Karpas-422 (cell line): ENCODE results near the gene EFNA5. TPM values are rescaled to one million over a fixed set of nuclear protein-coding genes. Genes with fewer than 3 reads are reported as not detected.

ENCODE experiments used
- DNase-seq: peaks from one replicate; pipeline ENCODE4 v3.0.0-alpha.2; 2015
- H2AFZ ChIP-seq: fragments of 200-600 bp; sonication (generic); 2 replicates; pipeline ENCODE4 v1.6.1; 2014; ENCODE audit warnings: antibody characterized with exemption, low read length, mixed read lengths
- H3K27ac ChIP-seq: fragments of 200-600 bp; sonication (generic); 2 replicates; pipeline ENCODE4 v1.5.1; 2014; ENCODE audit warnings: mild to moderate bottlenecking, low read length, moderate library complexity
- H3K27me3 ChIP-seq: fragments of 200-600 bp; sonication (generic); 2 replicates; pipeline ENCODE4 v1.6.1; 2014; ENCODE audit warnings: low read length, mixed read lengths
- H3K36me3 ChIP-seq: fragments of 200-600 bp; sonication (generic); 2 replicates; pipeline ENCODE4 v1.6.1; 2014; ENCODE audit warnings: low read length, mixed read lengths; ENCODE audit not compliant: insufficient read depth
- H3K4me1 ChIP-seq: fragments of 200-600 bp; sonication (generic); 2 replicates; pipeline ENCODE4 v1.6.1; 2014; ENCODE audit warnings: mild to moderate bottlenecking, low read length, mixed read lengths
- H3K4me2 ChIP-seq: fragments of 200-600 bp; sonication (generic); 2 replicates; pipeline ENCODE4 v1.6.1; 2014; ENCODE audit warnings: low read length, low read depth, mild to moderate bottlenecking; ENCODE audit not compliant: poor library complexity, severe bottlenecking
- H3K4me3 ChIP-seq: fragments of 200-600 bp; sonication (generic); 2 replicates; pipeline ENCODE4 v1.5.1; 2014; ENCODE audit warnings: mild to moderate bottlenecking, antibody characterized with exemption, low read length, mixed read lengths
- H3K79me2 ChIP-seq: fragments of 200-600 bp; sonication (generic); 2 replicates; pipeline ENCODE4 v1.6.1; 2014; ENCODE audit warnings: mild to moderate bottlenecking, low read length, mixed read lengths
- H3K9ac ChIP-seq: fragments of 200-600 bp; sonication (generic); 2 replicates; pipeline ENCODE4 v1.6.0; 2014; ENCODE audit warnings: low read length
- H3K9me2 ChIP-seq: fragments of 200-600 bp; sonication (generic), shearing (Covaris generic); replicated peaks from 2 replicates; pipeline ENCODE4 v1.6.0; 2014; ENCODE audit warnings: mild to moderate bottlenecking, low read length, moderate library complexity; ENCODE audit not compliant: insufficient read depth
- H3K9me3 ChIP-seq: fragments of 300-700, 200-600 bp; sonication (generic); 2 replicates; pipeline ENCODE4 v1.6.1; 2014; ENCODE audit warnings: low read length, mixed read lengths
- H4K20me1 ChIP-seq: fragments of 200-600 bp; sonication (generic); 2 replicates; pipeline ENCODE4 v1.6.1; 2014; ENCODE audit warnings: mild to moderate bottlenecking, antibody characterized with exemption, low read length, low read depth; ENCODE audit not compliant: insufficient read depth
- total RNA-seq: library from RNA; depleted of rRNA; stranded (reverse); fragments of >200 nt; shearing (Covaris generic); gene quantifications from 2 replicates; pipeline ENCODE4 v1.2.3, GENCODE V29; 2014; ENCODE audit warnings: low replicate concordance

The EFNA5 gene
- total RNA-seq, 1 experiment from 2014 or later, result not detected

DNA sequence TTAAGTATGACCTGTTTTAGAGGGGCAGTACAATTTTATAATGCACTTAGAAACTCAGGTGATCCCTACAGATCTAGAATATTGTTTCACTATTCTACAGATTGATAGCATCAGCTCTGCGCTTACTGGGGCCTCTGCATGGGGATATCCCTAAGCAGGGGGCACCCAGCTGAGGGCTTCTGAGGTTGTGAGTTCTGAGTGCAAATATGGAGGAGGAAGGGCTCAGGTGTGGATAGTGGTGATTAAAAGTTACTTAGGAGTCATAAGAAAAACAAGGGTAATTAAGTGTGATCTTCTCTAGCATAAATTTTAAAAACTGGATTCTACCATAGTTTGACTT is 274.4 kb downstream of the EFNA5 start:
- Histone ChIP-seq H3K27me3 (no peaks in the 10 kb centered on the region), H3K9me3 (no peaks in the 10 kb centered on the region), H3K36me3 (no peaks in the 10 kb centered on the region), H3K4me3 (no peak overlapping the region), H3K79me2 (no peaks in the 10 kb centered on the region), H3K4me1 (no peaks in the 10 kb centered on the region), H2AFZ (no peak overlapping the region), H3K9ac (no peak overlapping the region), H3K27ac (no peak overlapping the region), H3K4me2 (no peak overlapping the region), H4K20me1 (no peaks in the 10 kb centered on the region), H3K9me2 (no peaks in the 10 kb centered on the region; the same call in 1 of the 2 replicates)
- no peak for DNase-seq

DNA sequence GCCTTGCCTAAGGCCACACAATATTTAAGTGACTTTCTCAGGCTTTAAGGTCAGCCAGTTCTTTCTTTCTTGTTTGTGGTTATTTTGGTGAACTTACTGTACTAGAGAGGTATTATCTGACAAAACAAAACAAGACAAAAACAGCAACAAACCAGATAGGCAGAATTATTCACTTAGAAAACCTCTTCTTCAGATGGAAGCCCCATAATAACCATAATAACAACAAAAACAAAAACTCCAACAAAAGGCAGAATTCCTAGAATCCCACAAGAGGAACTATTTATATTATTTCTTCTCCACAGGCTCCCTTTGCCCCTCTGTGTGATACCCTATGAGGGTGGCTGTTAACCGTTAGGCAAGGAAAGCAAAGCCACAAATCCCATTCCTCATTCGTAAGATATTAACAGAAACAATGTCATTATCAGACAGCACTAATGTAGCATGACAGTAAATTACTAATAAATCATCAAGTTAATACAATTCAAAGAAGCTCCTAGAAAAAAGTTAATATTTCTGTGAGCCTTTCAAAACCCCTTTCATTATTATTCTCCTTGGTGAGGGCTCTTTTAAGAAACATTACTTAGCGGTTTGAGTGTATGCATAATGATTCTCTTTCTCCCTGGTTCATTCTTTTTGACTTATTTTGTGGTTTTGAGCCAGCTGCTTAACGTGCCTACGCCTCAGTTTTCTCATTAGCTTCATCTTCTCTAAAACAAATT is 274.9 kb downstream of the EFNA5 start:
- Histone ChIP-seq H3K9ac (no peak overlapping the region), H3K4me1 (no peaks in the 10 kb centered on the region), H3K27ac (no peak overlapping the region), H3K79me2 (no peaks in the 10 kb centered on the region), H3K4me3 (no peak overlapping the region), H3K9me3 (no peaks in the 10 kb centered on the region), H3K36me3 (no peaks in the 10 kb centered on the region), H4K20me1 (no peaks in the 10 kb centered on the region), H3K4me2 (no peak overlapping the region), H3K27me3 (no peaks in the 10 kb centered on the region), H2AFZ (no peak overlapping the region), H3K9me2 (no peaks in the 10 kb centered on the region; the same call in 1 of the 2 replicates)
- no peak for DNase-seq

DNA sequence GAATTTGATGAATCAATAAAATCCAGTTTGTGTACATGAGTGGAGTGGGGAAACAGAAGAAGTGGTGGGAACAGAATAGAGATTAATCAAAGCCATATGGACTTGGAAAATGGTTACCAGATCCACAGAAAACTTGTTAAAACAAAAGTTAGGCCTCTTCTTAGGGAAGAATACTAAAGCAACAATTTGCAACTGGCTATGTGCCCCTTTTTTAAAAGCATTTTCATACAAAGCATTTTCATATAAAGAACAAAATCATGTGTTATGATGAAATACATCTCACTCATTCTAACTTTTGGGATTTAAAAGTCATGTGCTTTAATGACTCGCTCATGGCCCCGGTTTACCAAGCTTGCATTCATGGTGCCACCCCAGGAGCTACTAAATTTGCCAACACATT is 276.9 kb downstream of the EFNA5 start:
- Histone ChIP-seq H3K9me3 (no peaks in the 10 kb centered on the region), H3K27me3 (0 out of 2 replicates have a peak, but pooled peaks cover 3% of the 10 kb centered on the region), H3K4me3 (no peak overlapping the region), H3K27ac (no peak overlapping the region), H3K4me2 (no peak overlapping the region), H3K79me2 (no peaks in the 10 kb centered on the region), H3K9me2 (no peaks in the 10 kb centered on the region; the same call in 1 of the 2 replicates), H2AFZ (no peak overlapping the region), H3K9ac (no peak overlapping the region), H3K36me3 (no peaks in the 10 kb centered on the region), H3K4me1 (peaks cover 8% of the 10 kb centered on the region), H4K20me1 (no peaks in the 10 kb centered on the region)
- no peak for DNase-seq

DNA sequence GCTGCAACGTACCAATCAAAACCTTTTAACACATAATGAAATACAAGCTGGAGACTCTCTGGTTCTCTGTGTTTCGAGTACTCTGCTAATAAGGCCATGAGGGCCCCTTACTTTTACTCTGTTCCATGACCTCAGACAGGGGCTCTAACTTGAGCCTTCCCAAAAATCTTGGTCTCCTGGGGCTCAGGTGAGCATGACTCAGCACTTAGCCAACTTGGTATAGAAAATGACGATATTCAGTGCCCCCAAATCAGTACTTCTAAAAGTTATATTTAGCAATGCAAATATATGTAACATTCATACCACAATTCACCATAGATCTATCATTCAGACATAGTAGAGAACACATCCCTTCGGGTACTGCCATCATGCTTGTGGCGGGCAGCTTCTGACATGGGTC is 278.9 kb downstream of the EFNA5 start:
- no peak for DNase-seq
- no peak overlapping the region for H2AFZ ChIP-seq
- no peaks in the 10 kb centered on the region for H3K9me3 ChIP-seq
- H3K4me1 ChIP-seq, result peaks cover 12% of the 10 kb centered on the region
- H3K36me3 ChIP-seq, result no peaks in the 10 kb centered on the region
- no peaks in the 10 kb centered on the region for H4K20me1 ChIP-seq
- H3K79me2 ChIP-seq, result no peaks in the 10 kb centered on the region
- H3K27ac ChIP-seq, result no peak overlapping the region
- H3K9ac ChIP-seq, result no peak overlapping the region
- no peaks in the 10 kb centered on the region; the same call in 1 of the 2 replicates for H3K9me2 ChIP-seq
- H3K27me3 ChIP-seq, result 0 out of 2 replicates have a peak, but pooled peaks cover 3% of the 10 kb centered on the region
- no peak overlapping the region for H3K4me3 ChIP-seq
- H3K4me2 ChIP-seq, result no peak overlapping the region

DNA sequence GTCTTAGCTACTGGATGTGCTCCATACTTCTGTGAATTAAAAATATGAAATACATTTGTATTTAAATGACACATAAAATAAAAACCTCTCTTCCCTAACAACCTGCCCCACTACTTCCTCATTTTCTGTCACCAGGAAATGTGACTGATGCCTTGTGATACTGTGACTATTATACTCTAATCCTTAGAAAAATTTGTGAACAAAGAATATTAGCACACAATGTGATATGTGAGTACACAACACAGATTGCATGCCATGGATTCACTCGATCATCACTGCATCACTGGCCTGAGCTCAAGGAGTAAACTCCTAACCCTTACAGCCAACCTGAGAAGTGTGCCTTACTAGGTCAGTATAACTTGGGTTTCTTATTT is 281.0 kb downstream of the EFNA5 start:
- no peak for DNase-seq
- H3K36me3 ChIP-seq, result no peaks in the 10 kb centered on the region
- H3K27ac ChIP-seq, result no peak overlapping the region
- H4K20me1 ChIP-seq, result no peaks in the 10 kb centered on the region
- H3K9me3 ChIP-seq, result no peaks in the 10 kb centered on the region
- 0 out of 2 replicates have a peak, but pooled peaks cover 3% of the 10 kb centered on the region for H3K27me3 ChIP-seq
- H2AFZ ChIP-seq, result no peak overlapping the region
- no peaks in the 10 kb centered on the region for H3K79me2 ChIP-seq
- no peak overlapping the region for H3K4me3 ChIP-seq
- H3K4me1 ChIP-seq, result peaks cover 12% of the 10 kb centered on the region
- H3K9ac ChIP-seq, result no peak overlapping the region
- H3K4me2 ChIP-seq, result no peak overlapping the region
- no peaks in the 10 kb centered on the region for H3K9me2 ChIP-seq

DNA sequence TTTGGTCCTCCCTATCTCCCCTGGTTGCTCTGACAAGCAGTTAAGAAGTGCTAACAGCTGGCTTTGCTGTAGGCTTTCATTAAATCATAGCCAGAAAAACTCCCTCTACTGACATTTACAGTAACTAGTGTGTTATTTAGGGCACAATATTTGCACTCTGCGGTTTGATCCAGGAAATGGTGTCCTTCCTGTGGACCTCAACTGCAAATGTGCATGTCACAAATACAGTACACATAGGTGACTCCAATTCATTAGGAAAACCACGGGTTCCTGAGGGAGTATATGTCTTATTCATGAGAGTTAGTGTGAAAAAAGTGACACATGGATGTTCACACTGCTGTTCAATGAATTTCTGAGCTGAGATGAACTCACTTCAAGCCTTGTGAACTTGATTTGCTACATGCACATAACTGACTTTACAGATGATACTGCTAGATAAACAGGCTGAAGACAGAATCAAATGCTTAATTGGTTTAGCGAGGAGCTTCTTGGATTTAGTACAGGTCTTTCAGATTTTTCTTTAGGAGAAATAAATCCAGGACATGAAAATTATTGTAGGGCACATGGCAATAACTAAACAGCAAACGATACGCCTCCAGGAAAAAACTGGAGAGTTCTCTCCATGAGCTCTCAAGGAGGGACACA is 281.5 kb downstream of the EFNA5 start:
- Histone ChIP-seq H3K9me2 (no peaks in the 10 kb centered on the region), H3K79me2 (no peaks in the 10 kb centered on the region), H3K4me2 (peak overlapping the region; percentile 19), H4K20me1 (no peaks in the 10 kb centered on the region), H3K27ac (no peak overlapping the region), H2AFZ (no peak overlapping the region), H3K4me3 (no peak overlapping the region), H3K36me3 (no peaks in the 10 kb centered on the region), H3K4me1 (peaks cover 12% of the 10 kb centered on the region), H3K27me3 (0 out of 2 replicates have a peak, but pooled peaks cover 3% of the 10 kb centered on the region), H3K9me3 (no peaks in the 10 kb centered on the region), H3K9ac (no peak overlapping the region)
- DNase-seq, result peak; percentile 40

DNA sequence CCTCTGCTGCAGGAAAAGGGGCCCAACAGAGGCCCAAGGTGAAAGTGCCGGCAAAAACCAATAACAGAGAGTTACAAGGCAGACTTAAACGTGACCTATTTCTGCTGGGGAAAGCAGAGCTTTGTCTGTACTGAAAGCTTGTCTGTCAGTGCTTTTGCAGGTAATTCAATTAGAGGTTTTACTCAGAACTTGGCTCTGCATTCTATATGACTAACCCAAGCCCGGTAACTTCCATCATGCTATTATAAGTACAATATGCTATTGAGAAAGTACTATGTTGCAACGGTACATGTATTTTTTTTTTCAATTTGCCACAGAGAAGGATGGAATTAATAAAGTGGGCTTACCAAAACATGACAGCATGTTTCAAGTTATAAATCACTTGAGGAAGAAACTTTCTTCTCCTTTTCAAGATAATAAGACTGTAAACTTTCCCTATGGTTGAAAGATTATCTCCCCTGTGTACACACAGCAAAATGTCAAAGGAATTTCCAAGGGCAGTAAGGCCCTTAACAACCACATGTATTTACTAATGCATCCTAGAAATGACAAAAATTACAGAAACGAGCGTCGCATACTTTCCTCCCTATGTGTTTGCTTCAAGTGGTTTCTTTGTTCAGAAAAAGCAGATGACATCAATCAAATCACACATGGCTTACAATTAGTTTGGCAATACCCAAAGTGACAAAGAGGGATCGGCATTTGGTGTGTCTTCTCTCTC is 282.4 kb downstream of the EFNA5 start:
- H3K27ac ChIP-seq, result no peak overlapping the region
- no peak overlapping the region for H3K9ac ChIP-seq

DNA sequence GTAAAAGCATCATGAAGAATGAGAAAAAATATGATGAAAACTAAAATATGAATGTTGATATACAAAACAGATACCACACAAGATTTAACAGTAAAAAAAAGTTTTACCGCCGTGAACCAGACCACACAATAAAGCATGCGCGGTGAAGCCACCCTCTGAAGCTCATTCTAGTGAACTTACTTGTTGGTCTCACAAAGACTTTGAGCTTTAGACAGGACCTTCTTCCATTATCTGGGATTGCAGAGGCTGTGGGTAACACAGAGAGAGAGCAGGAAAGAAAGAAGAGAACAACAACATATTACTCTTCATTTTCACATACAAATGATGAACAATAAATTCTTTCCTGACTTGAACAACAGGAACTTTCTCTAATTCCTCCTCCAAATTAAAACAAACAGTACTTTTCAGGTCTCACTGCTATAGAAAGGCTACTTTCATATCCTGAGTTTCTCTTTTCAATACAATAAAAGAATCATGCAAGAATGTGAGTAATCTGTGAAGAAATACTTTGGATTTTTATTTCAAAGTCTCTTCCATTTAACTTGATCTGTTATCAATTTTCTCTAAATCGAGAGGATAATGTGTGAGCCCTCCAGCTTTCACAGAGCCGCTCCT is 283.1 kb downstream of the EFNA5 start:
- no peaks in the 10 kb centered on the region for H4K20me1 ChIP-seq
- 0 out of 2 replicates have a peak, but pooled peaks cover 3% of the 10 kb centered on the region for H3K27me3 ChIP-seq
- no peak for DNase-seq
- no peaks in the 10 kb centered on the region for H3K9me2 ChIP-seq
- H2AFZ ChIP-seq, result no peak overlapping the region
- no peak overlapping the region for H3K4me2 ChIP-seq
- H3K4me3 ChIP-seq, result no peak overlapping the region
- no peaks in the 10 kb centered on the region for H3K9me3 ChIP-seq
- no peak overlapping the region for H3K27ac ChIP-seq
- no peaks in the 10 kb centered on the region for H3K36me3 ChIP-seq
- H3K9ac ChIP-seq, result no peak overlapping the region
- H3K4me1 ChIP-seq, result peaks cover 12% of the 10 kb centered on the region
- H3K79me2 ChIP-seq, result no peaks in the 10 kb centered on the region

More for the DNA sequence above, 282.4 kb downstream of the EFNA5 start:
- no peaks in the 10 kb centered on the region for H4K20me1 ChIP-seq
- H3K4me3 ChIP-seq, result no peak overlapping the region
- 0 out of 2 replicates have a peak, but pooled peaks cover 3% of the 10 kb centered on the region for H3K27me3 ChIP-seq
- no peaks in the 10 kb centered on the region for H3K9me2 ChIP-seq
- DNase-seq, result no peak
- peaks cover 12% of the 10 kb centered on the region for H3K4me1 ChIP-seq
- H3K79me2 ChIP-seq, result no peaks in the 10 kb centered on the region
- no peaks in the 10 kb centered on the region for H3K9me3 ChIP-seq
- H3K4me2 ChIP-seq, result peak overlapping the region; percentile 19
- H2AFZ ChIP-seq, result no peak overlapping the region
- no peaks in the 10 kb centered on the region for H3K36me3 ChIP-seq
